C4-2B (cell line): ENCODE results near the gene PSMD9.

ENCODE experiments used
- H3K27ac ChIP-seq: fragments of 450-650 bp; 2 replicates; pipeline ENCODE4 v1.5.1; 2017
- CTCF ChIP-seq: fragments of 450-650 bp; conservative IDR thresholded peaks from 2 replicates; pipeline ENCODE4 v1.5.1; 2017; ENCODE audit warnings: mild to moderate bottlenecking
- ZFX ChIP-seq: fragments of 450-650 bp; IDR thresholded peaks from 2 replicates; pipeline ENCODE4 v1.6.1; 2017

Gene PSMD9

GRCh38 chr12:121905746-121906145, 17.2 kb downstream of the PSMD9 start:
- no peak overlapping the region for H3K27ac ChIP-seq
- TF ChIP-seq ZFX: no peak
- no peak for TF ChIP-seq CTCF

- TF ChIP-seq ZFX: no peak
- TF ChIP-seq CTCF: no peak
- H3K27ac ChIP-seq: no peak overlapping the region
Observed at GRCh38 chr12:121908702-121909101, 20.1 kb downstream of the PSMD9 start.

- H3K27ac ChIP-seq: no peak overlapping the region
- TF ChIP-seq ZFX: no peak
- no peak for TF ChIP-seq CTCF
Observed at GRCh38 chr12:121911824-121912585, 23.4 kb downstream of the PSMD9 start.

GRCh38 chr12:121915841-121916321, 27.3 kb downstream of the PSMD9 start:
- H3K27ac ChIP-seq: no peak overlapping the region
- TF ChIP-seq CTCF (no peak), ZFX (no peak)

GRCh38 chr12:121916719-121917118, 28.1 kb downstream of the PSMD9 start:
- no peak for TF ChIP-seq ZFX
- TF ChIP-seq CTCF: no peak
- H3K27ac ChIP-seq: no peak overlapping the region

- H3K27ac ChIP-seq: peak within 1 kb of the TSS; percentile 66
- TF ChIP-seq CTCF (peak; percentile 39), ZFX (no peak)
Observed at GRCh38 chr12:121917950-121918678, 29.5 kb downstream of the PSMD9 start, which contains the start of gene CFAP251. Gene CFAP251 (plus strand): TSS chr12:121918592. CDS start chr12:121921306, 2,714 bp downstream.

- TF ChIP-seq CTCF: no peak
- no peak for TF ChIP-seq ZFX
- peak overlapping the region; percentile 66 for H3K27ac ChIP-seq
Observed at GRCh38 chr12:121918679-121919038, 30.1 kb downstream of the PSMD9 start.
